DLD1 (cell line): ENCODE data around the gene RPS6KA2.

Experiments
- in situ Hi-C: cut with HindIII; loops from 2 replicates; pipeline ENCODE4 v1.10.0; 2017; ENCODE audit warnings: low sequenced_read_pairs

RPS6KA2 gene

DNA sequence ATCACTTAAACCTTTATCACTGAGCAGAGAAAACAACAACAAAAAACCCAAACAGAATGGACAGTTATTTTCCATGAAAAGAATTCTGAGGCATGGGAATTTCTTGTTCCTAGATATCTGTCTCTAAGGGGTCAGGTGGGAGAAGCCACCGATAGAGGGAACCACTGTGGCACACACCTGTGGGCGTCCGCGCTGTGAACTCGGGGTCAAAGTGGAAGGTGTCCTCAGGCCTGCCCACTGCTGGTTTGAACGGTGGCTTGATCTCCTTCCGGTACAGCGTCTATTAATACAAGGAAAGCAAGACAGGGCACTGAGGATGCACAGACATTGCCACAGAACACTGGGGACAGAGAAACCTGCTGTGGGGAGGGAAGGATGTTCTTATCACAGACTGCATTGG lies 167.8 kb downstream of the RPS6KA2 start:
- in situ Hi-C loops: no loop called here

DNA sequence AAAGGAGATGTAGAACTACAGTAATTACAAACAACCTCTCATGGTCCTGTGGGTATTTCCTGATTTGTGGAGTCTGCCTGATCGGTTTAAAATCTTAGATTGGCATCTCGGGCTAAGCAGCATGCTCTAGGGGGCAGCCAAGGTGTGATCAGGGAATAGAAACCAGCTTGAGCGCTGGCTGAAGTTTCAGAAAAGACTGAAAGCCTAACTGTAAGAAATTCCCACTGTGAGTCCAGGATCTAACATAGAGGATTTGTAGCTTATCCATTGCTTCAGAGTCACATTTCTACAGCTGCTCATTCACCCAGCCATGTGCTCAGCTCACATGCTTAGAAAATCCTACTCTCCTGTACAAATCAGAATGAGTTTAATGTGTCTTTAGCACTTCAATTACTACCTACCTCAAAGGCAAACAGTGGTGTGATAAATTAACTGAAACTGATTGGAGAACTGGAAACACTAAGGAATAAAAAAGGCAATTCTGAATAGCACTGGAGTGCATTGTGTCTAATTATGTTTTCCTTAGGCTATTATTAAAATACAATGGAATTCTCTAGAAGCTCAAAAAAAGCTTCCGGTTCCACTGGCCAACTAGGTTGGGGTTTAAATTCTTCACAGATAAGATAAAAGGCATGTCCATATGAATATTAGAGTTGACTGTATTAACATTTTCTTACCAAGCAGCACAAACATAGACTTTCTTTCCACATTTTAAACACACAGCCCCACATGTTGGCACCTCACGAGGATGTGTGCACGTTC lies 170.5 kb downstream of the RPS6KA2 start:
- in situ Hi-C loops: no loop called here

GRCh38 chr6:166454692-166455515 lies 172.1 kb downstream of the RPS6KA2 start:
- in situ Hi-C loops: no loop called here

DNA sequence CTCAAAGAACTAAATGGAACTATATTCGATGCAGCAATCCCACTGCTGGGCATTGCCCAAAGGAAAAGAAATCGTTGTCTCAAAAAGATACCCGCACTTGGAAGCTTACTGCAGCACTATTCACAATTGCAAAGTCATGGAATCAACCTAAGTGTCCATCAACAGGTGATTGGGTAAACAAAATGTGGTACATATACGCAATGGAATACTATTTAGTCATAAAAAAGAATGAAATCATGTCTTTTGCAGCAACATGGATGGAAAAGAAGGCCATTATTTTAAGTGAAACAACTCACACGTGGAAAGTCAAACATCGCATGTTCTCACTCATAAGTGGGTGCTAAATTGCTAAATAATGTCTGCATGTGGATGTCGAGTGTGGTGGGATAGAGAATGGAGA lies 173.4 kb downstream of the RPS6KA2 start:
- in situ Hi-C loops: no loop called here

DNA sequence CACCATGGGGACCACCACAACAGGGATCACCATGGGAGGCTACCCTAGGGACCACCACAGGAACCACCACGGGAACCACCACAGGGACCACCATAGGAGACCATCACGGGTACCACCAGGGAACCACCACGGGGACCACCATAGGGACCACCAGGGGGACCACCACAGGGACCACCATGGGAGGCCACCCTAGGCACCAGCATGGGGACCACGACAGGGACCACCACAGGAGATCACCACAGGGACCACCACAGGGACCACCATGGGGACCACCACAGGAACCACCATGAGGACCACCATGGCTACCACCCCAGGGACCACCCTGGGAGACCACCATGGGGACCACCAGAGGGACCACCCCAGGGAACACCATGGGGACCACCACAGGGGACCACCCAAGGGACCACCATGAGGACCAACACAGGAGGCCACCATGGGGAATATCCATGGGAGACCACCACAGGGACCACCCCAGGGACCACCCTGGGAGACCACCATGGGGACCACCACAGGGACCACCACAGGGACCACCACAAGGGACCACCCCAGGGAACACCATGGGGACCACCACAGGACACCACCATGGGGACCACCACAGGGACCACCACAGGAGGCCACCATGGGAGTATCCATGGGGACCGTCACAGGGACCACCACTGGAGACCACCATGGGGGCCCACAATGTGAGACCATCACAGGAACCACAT lies 176.7 kb downstream of the RPS6KA2 start:
- in situ Hi-C loops: no loop called here

- in situ Hi-C loops: no loop called here
Measured at GRCh38 chr6:166449641-166450040, 177.4 kb downstream of the RPS6KA2 start.

- in situ Hi-C loops: no loop called here
Measured at GRCh38 chr6:166449036-166449435, 178.0 kb downstream of the RPS6KA2 start.

- in situ Hi-C loops: no loop called here
Measured at GRCh38 chr6:166448432-166448831, 178.6 kb downstream of the RPS6KA2 start.

- in situ Hi-C loops: no loop called here
Measured at GRCh38 chr6:166446567-166447065, 180.4 kb downstream of the RPS6KA2 start.

DNA sequence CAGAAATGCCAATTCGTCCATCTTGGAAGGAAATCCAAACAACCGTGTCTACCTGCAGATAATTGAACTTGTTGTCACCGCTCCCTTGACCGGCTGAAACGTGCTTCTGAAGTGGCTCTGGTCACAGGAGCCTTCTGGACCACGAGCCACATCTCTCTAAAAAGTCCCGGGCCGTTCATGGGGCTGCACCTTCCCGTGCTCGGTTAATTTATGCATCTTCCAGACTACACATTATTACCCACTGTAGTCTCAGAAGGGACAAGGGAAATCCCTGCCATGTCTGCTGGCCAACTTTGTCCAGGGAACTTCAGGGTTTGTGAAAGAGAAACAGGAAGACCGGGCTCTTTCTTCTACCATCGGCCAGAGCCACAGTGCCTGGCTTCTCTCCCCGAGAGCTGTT lies 180.9 kb downstream of the RPS6KA2 start:
- in situ Hi-C loops: no loop called here

DNA sequence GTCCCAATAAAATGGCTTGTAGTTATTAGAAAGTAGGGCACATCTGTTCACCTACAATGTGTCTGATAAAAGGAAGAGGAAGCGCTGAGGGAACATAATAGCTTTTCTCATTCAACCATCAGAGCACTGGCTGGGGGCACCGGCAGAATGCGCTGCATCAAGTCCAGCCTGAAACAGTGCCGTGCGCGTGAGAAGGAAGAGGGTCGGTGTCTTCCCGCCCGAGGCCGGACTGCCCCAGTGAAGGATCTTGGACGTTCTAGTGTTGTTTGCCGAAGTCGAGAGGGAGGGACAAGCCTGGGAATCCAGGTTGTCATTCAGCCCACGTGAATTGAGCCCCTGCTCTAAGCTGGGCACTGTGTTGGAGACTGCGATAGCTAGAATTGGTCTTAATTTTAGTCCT lies 182.6 kb downstream of the RPS6KA2 start:
- in situ Hi-C loops: no loop called here

DNA sequence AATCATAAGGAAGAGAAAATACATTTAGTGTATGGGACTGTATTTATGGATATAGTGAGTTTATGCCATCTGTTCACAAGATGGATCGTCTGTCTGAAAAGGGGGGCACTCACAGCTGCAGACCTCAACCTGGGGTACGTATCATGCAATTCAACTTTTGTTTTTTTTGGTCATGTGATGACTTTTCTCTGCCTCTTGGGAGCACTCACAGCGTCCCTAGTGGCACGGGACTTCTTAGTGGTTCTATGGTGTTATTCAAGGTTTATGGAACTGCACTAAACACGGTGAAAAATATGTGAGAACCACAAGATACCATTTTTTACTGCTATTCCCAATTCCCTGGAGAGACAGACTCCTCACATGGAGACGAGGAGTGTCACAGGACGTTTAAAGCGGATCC lies 183.9 kb downstream of the RPS6KA2 start:
- in situ Hi-C loops: no loop called here

DNA sequence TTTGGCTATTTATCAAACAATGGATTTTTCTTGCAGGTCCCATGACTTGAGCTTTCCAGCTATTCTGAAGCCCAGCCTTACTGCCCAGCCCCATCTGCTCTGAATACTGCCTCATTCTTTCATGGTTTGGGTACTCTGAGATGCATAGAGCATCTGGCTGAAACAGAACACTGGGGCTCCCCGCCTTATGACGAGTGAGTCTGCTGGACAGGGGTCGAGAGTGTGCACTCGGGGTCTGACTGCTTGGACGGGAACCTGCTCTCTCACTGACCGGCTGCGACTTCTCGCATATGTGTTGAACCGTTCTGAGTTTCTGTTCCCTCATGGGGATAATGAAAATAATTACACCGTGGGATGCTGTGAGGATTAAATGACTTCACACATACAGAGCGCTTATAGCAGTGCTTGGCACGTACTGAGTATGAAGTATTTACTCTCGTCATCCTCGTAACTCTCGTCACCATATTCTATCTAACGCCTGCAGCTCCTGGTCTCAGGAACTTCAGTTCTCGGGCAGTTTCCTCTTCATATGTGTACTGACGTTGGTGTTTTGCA lies 184.8 kb downstream of the RPS6KA2 start:
- in situ Hi-C loops: no loop called here

DNA sequence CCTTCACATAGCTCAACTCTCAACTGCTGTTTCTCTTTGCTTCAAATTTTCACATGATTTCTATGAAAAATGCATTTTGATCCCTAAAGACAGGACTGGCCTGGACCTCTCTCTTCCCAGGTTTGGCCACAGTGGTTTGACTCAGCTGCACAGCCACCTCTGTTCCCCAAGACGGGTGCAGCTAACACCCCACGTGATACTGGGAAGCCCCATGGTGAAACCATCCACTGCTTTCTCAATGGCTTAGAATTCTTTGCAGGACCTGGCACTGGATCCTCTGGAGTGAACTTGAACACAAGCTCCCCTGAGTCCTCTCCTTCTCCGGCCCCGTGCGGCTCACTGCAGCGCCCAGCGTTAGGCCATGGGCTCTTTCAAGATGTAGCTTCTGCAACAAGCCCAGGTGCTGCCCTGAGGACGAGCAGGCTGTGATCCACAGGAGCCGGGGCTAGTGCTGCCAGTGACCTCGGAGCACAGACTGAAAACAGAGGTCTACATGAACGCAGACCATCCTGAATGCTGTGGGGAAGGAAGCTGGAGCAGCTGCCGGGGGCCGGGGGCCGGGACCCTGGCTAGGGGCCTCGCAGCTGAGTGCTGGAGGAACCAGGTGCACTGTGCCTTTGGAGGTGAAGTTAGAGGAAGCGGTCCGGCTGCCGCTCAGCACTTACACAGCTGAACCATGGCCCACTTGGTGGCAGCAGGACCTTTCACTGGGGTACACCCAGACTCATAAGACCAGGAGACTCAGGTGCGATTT lies 185.5 kb downstream of the RPS6KA2 start:
- in situ Hi-C loops: no loop called here

- in situ Hi-C loops: no loop called here
Measured at GRCh38 chr6:166440729-166441128, 186.3 kb downstream of the RPS6KA2 start.

DNA sequence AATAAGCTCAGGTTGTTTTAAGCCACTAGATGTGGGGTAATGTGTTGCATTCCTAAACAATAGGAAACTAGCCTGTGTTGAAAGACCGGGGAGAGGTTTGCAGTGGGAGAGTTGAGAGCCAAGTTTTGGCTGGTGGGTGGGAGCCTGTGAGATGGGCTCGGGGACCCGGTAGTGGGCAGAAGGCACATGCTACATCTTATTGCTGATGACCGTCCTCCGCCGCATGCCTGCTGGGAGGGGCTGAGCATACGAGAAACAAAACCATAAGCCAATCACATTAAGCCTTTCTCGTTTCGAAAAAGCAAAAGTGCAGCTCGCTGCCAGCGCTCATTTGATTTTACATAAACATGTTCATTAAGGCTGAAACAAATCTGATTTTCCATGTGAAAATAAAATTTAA lies 186.9 kb downstream of the RPS6KA2 start:
- in situ Hi-C loops: no loop called here

DNA sequence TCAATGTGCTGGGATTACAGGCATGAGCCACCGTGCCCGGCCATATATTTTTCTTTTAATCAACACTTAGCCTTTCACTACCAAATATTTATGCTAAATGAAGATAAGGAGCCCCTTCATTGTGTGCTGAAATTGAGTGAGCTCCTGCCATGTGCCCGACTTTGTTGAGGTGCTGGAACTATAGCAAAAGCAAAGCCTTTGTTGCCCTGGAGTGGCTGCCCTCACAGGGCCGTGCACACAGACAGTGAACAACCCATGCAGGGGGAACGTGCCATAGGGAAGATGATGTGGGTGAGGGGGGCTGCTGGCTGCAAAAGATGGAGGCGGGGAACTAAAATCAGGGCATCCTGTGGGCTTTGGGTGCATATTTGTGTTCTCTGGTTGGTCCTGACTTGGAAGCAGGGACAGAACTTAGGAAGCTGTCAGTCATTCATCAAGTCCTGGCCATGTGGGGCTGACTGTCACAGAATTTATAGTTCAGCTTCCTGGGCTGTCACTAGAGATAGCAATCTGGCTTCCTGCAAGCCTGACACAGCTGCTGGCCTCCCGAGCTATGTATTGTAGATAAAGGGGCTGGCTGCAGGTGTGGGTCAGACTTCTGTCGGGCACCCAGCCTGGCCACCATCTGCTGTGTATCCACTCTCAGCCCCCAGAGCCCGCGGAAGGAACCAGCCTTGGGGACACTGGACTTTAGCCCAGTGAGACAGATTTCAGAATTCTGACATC lies 187.5 kb downstream of the RPS6KA2 start:
- in situ Hi-C loops: no loop called here

GRCh38 chr6:166438211-166438861 lies 188.7 kb downstream of the RPS6KA2 start:
- in situ Hi-C loops: no loop called here

GRCh38 chr6:166437661-166438060 lies 189.4 kb downstream of the RPS6KA2 start:
- in situ Hi-C loops: no loop called here
